ENCODE results near the gene PYGM. TPM values are rescaled to one million over a fixed set of nuclear protein-coding genes. Genes with fewer than 3 reads are reported as not detected.

Gene PYGM
- total and polyA plus RNA-seq, 2 experiments from 2014 or later = 1.5 to 3.9 TPM

DNA sequence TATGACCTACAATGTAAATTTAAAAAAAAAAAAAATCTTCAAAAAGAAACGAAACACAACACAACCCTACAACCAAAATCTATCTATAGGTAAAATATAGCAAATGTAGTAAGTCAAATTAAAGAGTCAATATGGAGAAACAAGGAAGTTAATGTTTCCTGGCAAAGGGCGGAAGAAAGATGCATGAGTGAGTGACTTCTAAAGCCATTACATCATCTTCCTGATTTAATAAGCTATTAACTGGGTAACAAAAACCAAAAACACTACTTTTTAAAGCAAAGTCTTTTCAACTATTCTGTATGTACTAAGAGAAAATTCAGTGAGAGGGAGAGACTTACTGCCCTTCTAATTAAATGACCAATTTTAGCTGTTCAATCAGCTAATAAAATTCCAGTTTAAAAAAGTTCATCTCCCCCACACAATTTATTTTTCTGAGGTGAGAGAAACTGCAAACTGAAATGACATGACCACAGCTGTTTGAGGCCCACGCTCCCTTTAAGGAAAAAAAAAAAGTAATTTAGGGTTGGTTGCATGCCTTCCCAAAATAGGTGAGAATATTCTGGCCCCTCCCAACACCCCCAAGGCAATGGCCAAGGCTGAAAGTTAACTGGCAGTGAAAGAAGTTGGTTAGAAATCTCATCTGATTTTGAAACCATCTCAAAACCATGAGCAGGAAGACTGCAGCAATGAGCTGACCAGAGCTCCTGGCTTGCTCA lies 12.7 kb upstream of the PYGM start:
- DNase-seq (ENCODE audit: low spot score) (no peak), ATAC-seq (no peak)
- H3K27ac ChIP-seq (ENCODE audit: low read depth) = peak overlapping the region; percentile 82
- peaks cover 100% of the 10 kb centered on the region for H3K36me3 Mint-ChIP-seq (ENCODE audit: low read depth)
- H3K4me2 ChIP-seq = no peak overlapping the region
- H4K20me1 ChIP-seq (replicated peaks; ENCODE audit: insufficient read depth) = peaks cover 94% of the 10 kb centered on the region
- no peaks in the 10 kb centered on the region for H3K27me3 ChIP-seq (ENCODE audit: insufficient read depth)
- no peak overlapping the region for H3K4me3 ChIP-seq
- peaks cover 83% of the 10 kb centered on the region for H3K79me2 ChIP-seq (replicated peaks; ENCODE audit: insufficient read depth)
- no peak overlapping the region for H3K4me3 Mint-ChIP-seq
- peaks cover 15% of the 10 kb centered on the region for H3K27me3 Mint-ChIP-seq (ENCODE audit: insufficient read depth, low read depth, poor library complexity)
- no peak overlapping the region for H2AFZ ChIP-seq
- H3K36me3 ChIP-seq (ENCODE audit: insufficient read depth) = peaks cover 97% of the 10 kb centered on the region
- H3K9me3 Mint-ChIP-seq = no peaks in the 10 kb centered on the region; the same call in 2 of the 3 replicates
- no peaks in the 10 kb centered on the region for H3K9me2 ChIP-seq (ENCODE audit: insufficient read depth)
- H3K27ac Mint-ChIP-seq = peak overlapping the region; percentile 23; the same call in 1 of the 2 replicates
- H3K4me1 ChIP-seq (ENCODE audit: insufficient read depth) = peaks cover 10% of the 10 kb centered on the region
- H3K4me1 Mint-ChIP-seq = peaks cover 39% of the 10 kb centered on the region
- TF ChIP-seq, protein P1, sequence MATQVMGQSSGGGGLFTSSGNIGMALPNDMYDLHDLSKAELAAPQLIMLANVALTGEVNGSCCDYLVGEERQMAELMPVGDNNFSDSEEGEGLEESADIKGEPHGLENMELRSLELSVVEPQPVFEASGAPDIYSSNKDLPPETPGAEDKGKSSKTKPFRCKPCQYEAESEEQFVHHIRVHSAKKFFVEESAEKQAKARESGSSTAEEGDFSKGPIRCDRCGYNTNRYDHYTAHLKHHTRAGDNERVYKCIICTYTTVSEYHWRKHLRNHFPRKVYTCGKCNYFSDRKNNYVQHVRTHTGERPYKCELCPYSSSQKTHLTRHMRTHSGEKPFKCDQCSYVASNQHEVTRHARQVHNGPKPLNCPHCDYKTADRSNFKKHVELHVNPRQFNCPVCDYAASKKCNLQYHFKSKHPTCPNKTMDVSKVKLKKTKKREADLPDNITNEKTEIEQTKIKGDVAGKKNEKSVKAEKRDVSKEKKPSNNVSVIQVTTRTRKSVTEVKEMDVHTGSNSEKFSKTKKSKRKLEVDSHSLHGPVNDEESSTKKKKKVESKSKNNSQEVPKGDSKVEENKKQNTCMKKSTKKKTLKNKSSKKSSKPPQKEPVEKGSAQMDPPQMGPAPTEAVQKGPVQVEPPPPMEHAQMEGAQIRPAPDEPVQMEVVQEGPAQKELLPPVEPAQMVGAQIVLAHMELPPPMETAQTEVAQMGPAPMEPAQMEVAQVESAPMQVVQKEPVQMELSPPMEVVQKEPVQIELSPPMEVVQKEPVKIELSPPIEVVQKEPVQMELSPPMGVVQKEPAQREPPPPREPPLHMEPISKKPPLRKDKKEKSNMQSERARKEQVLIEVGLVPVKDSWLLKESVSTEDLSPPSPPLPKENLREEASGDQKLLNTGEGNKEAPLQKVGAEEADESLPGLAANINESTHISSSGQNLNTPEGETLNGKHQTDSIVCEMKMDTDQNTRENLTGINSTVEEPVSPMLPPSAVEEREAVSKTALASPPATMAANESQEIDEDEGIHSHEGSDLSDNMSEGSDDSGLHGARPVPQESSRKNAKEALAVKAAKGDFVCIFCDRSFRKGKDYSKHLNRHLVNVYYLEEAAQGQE (IDR thresholded peaks at IDR 0.05; ENCODE audit: unreplicated experiment) = no peak
- TF ChIP-seq, protein P2, sequence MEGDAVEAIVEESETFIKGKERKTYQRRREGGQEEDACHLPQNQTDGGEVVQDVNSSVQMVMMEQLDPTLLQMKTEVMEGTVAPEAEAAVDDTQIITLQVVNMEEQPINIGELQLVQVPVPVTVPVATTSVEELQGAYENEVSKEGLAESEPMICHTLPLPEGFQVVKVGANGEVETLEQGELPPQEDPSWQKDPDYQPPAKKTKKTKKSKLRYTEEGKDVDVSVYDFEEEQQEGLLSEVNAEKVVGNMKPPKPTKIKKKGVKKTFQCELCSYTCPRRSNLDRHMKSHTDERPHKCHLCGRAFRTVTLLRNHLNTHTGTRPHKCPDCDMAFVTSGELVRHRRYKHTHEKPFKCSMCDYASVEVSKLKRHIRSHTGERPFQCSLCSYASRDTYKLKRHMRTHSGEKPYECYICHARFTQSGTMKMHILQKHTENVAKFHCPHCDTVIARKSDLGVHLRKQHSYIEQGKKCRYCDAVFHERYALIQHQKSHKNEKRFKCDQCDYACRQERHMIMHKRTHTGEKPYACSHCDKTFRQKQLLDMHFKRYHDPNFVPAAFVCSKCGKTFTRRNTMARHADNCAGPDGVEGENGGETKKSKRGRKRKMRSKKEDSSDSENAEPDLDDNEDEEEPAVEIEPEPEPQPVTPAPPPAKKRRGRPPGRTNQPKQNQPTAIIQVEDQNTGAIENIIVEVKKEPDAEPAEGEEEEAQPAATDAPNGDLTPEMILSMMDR (conservative IDR thresholded peaks at IDR 0.05; ENCODE audit: low read depth in 2 of 2) = no peak
- TF ChIP-seq POLR2AphosphoS5 (IDR thresholded peaks at IDR 0.05; ENCODE audit: low read depth) (no peak), JUNB (IDR thresholded peaks at IDR 0.05; ENCODE audit: unreplicated experiment) (no peak), EZH2 (IDR thresholded peaks at IDR 0.05; ENCODE audit: low read depth, unreplicated experiment) (no peak), ZNF114 (CRISPR knock-in tag; IDR thresholded peaks at IDR 0.05) (no peak), EZH2phosphoT487 (IDR thresholded peaks at IDR 0.05; ENCODE audit: unreplicated experiment) (no peak), STAT1 (IDR thresholded peaks at IDR 0.05; ENCODE audit: unreplicated experiment) (no peak), CREB1 (CRISPR knock-in tag; IDR thresholded peaks at IDR 0.05; ENCODE audit: low read depth) (no peak)
- peaks cover 93% of the 10 kb centered on the region for H3F3A ChIP-seq (replicated peaks; ENCODE audit: low read depth)

DNA sequence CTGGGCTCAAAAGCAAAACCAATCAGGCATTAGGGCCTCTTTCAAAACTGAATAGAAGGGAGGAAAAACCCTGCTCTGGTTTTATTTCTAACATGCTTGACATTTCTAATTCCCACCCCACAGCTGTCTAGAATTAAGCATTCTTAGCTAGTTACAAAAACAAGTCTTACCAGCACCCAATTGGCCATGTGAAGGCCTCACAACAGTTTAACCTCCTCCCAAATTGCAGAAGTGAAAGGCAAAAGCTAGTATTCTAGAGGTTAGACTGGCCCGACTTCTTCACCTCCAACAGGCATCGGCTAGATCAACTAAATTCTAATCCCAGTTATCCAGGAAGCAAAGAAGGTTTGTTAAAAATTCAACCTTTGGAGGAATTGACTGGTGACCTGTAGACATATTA lies 12.1 kb upstream of the PYGM start:
- Mint-ChIP-seq H3K36me3 (ENCODE audit: low read depth) (peaks cover 100% of the 10 kb centered on the region), H3K4me1 (peaks cover 40% of the 10 kb centered on the region), H3K27ac (no peak overlapping the region), H3K27me3 (ENCODE audit: insufficient read depth, low read depth, poor library complexity) (peaks cover 16% of the 10 kb centered on the region), H3K4me3 (no peak overlapping the region), H3K9me3 (no peaks in the 10 kb centered on the region)
- H3K4me2 ChIP-seq = no peak overlapping the region
- H2AFZ ChIP-seq = no peak overlapping the region
- no peak for DNase-seq (ENCODE audit: low spot score)
- H3K9me2 ChIP-seq (ENCODE audit: insufficient read depth) = no peaks in the 10 kb centered on the region
- H3K27ac ChIP-seq (ENCODE audit: low read depth) = peak overlapping the region; percentile 82
- H3K27me3 ChIP-seq (ENCODE audit: insufficient read depth) = no peaks in the 10 kb centered on the region
- H3K4me1 ChIP-seq (ENCODE audit: insufficient read depth) = peaks cover 6% of the 10 kb centered on the region
- H3K79me2 ChIP-seq (replicated peaks; ENCODE audit: insufficient read depth) = peaks cover 81% of the 10 kb centered on the region
- ATAC-seq = no peak
- peaks cover 98% of the 10 kb centered on the region for H3K36me3 ChIP-seq (ENCODE audit: insufficient read depth)
- peaks cover 94% of the 10 kb centered on the region for H4K20me1 ChIP-seq (replicated peaks; ENCODE audit: insufficient read depth)
- H3K4me3 ChIP-seq = no peak overlapping the region
- no peak for TF ChIP-seq ZNF114 (CRISPR knock-in tag; IDR thresholded peaks at IDR 0.05)
- TF ChIP-seq CREB1 (CRISPR knock-in tag; IDR thresholded peaks at IDR 0.05; ENCODE audit: low read depth) = no peak
- TF ChIP-seq, protein P1 (IDR thresholded peaks at IDR 0.05; ENCODE audit: unreplicated experiment) = no peak
- TF ChIP-seq, protein P2 (conservative IDR thresholded peaks at IDR 0.05; ENCODE audit: low read depth in 2 of 2) = no peak
- no peak for TF ChIP-seq POLR2AphosphoS5 (IDR thresholded peaks at IDR 0.05; ENCODE audit: low read depth)
- TF ChIP-seq JUNB (IDR thresholded peaks at IDR 0.05; ENCODE audit: unreplicated experiment) = no peak
- TF ChIP-seq STAT1 (IDR thresholded peaks at IDR 0.05; ENCODE audit: unreplicated experiment) = no peak
- no peak for TF ChIP-seq EZH2phosphoT487 (IDR thresholded peaks at IDR 0.05; ENCODE audit: unreplicated experiment)
- no peak for TF ChIP-seq NANOG (IDR thresholded peaks at IDR 0.05; ENCODE audit: borderline replicate concordance)
- peaks cover 93% of the 10 kb centered on the region for H3F3A ChIP-seq (replicated peaks; ENCODE audit: low read depth)

Measured in GM23338 (cell line).